ENCODE data around the gene ARID1B. TPM values are rescaled to one million over a fixed set of nuclear protein-coding genes. Genes with fewer than 3 reads are reported as not detected.

ARID1B gene
- total RNA-seq, 1 experiment from 2014 or later = 63.9 TPM

GRCh38 chr6:157222201-157222981 lies 445.2 kb downstream of the ARID1B start:
- no peak overlapping the region for H3K27ac Mint-ChIP-seq (ENCODE audit: low read depth, unreplicated experiment)
- no peaks in the 10 kb centered on the region for H3K27me3 Mint-ChIP-seq (ENCODE audit: insufficient read depth, unreplicated experiment)
- no peak for DNase-seq (ENCODE audit: unreplicated experiment)
- no peaks in the 10 kb centered on the region for H3K9me3 Mint-ChIP-seq (ENCODE audit: unreplicated experiment)
- POLR2A ChIA-PET = no interaction called here
- no TSS peak for BruUV-seq (replicated peaks)
- intact Hi-C loops (cut with micrococcal nuclease) = no loop called here
- H3K4me3 Mint-ChIP-seq (ENCODE audit: unreplicated experiment) = no peak overlapping the region
- CTCF ChIA-PET = no interaction called here
- H3K36me3 Mint-ChIP-seq (ENCODE audit: insufficient read depth, unreplicated experiment) = no peaks in the 10 kb centered on the region
- peaks cover 18% of the 10 kb centered on the region for H3K4me1 Mint-ChIP-seq (ENCODE audit: insufficient read depth, unreplicated experiment)
- no peak for TF ChIP-seq CTCF (IDR thresholded peaks at IDR 0.05; ENCODE audit: unreplicated experiment)

- POLR2A ChIA-PET = no interaction called here
Measured at GRCh38 chr6:157223021-157223430, 445.8 kb downstream of the ARID1B start.

GRCh38 chr6:157223511-157223910 lies 446.3 kb downstream of the ARID1B start:
- intact Hi-C loops (cut with micrococcal nuclease) = no loop called here
- Mint-ChIP-seq H3K27ac (ENCODE audit: low read depth, unreplicated experiment) (no peak overlapping the region), H3K36me3 (ENCODE audit: insufficient read depth, unreplicated experiment) (no peaks in the 10 kb centered on the region), H3K27me3 (ENCODE audit: insufficient read depth, unreplicated experiment) (no peaks in the 10 kb centered on the region), H3K4me3 (ENCODE audit: unreplicated experiment) (no peak overlapping the region), H3K4me1 (ENCODE audit: insufficient read depth, unreplicated experiment) (peaks cover 18% of the 10 kb centered on the region), H3K9me3 (ENCODE audit: unreplicated experiment) (no peaks in the 10 kb centered on the region)
- ChIA-PET CTCF (interaction anchor here (0.8 kb wide), 1 partner anchor 51 kb away, joined by 3 read pairs; no protein-coding TSS in a partner anchor), POLR2A (no interaction called here)
- TF ChIP-seq CTCF (IDR thresholded peaks at IDR 0.05; ENCODE audit: unreplicated experiment) = no peak
- no TSS peak for BruUV-seq (replicated peaks)
- no peak for DNase-seq (ENCODE audit: unreplicated experiment)

More at GRCh38 chr6:157223021-157223430, 445.8 kb downstream of the ARID1B start:
- no TSS peak for BruUV-seq (replicated peaks)
- CTCF ChIA-PET = interaction anchor here (0.8 kb wide), 1 partner anchor 52 kb away, joined by 3 read pairs; no protein-coding TSS in a partner anchor
- H3K9me3 Mint-ChIP-seq (ENCODE audit: unreplicated experiment) = no peaks in the 10 kb centered on the region
- DNase-seq (ENCODE audit: unreplicated experiment) = no peak
- H3K36me3 Mint-ChIP-seq (ENCODE audit: insufficient read depth, unreplicated experiment) = no peaks in the 10 kb centered on the region
- no peak overlapping the region for H3K27ac Mint-ChIP-seq (ENCODE audit: low read depth, unreplicated experiment)
- H3K4me3 Mint-ChIP-seq (ENCODE audit: unreplicated experiment) = no peak overlapping the region
- intact Hi-C loops (cut with micrococcal nuclease) = no loop called here
- H3K27me3 Mint-ChIP-seq (ENCODE audit: insufficient read depth, unreplicated experiment) = no peaks in the 10 kb centered on the region
- H3K4me1 Mint-ChIP-seq (ENCODE audit: insufficient read depth, unreplicated experiment) = peaks cover 18% of the 10 kb centered on the region
- no peak for TF ChIP-seq CTCF (IDR thresholded peaks at IDR 0.05; ENCODE audit: unreplicated experiment)

GRCh38 chr6:157224178-157224950 lies 447.2 kb downstream of the ARID1B start:
- intact Hi-C loops (cut with micrococcal nuclease) = no loop called here
- Mint-ChIP-seq H3K4me1 (ENCODE audit: insufficient read depth, unreplicated experiment) (peaks cover 15% of the 10 kb centered on the region), H3K27me3 (ENCODE audit: insufficient read depth, unreplicated experiment) (no peaks in the 10 kb centered on the region), H3K36me3 (ENCODE audit: insufficient read depth, unreplicated experiment) (no peaks in the 10 kb centered on the region), H3K4me3 (ENCODE audit: unreplicated experiment) (no peak overlapping the region), H3K27ac (ENCODE audit: low read depth, unreplicated experiment) (no peak overlapping the region), H3K9me3 (ENCODE audit: unreplicated experiment) (no peaks in the 10 kb centered on the region)
- TF ChIP-seq CTCF (IDR thresholded peaks at IDR 0.05; ENCODE audit: unreplicated experiment) = no peak
- BruUV-seq (replicated peaks) = no TSS peak
- ChIA-PET CTCF (no interaction called here), POLR2A (no interaction called here)
- no peak for DNase-seq (ENCODE audit: unreplicated experiment)

Measured in MCF 10A (cell line).